HepG2 (cell line): Measurements from ENCODE around the gene MTTP. TPM values are rescaled to one million over a fixed set of nuclear protein-coding genes. Genes with fewer than 3 reads are reported as not detected.

ENCODE experiments used
- ATF7 ChIP-seq, 2 experiments: fragments of 450-650 bp in 1 of 2; sonication (generic) in 1 of 2; formaldehyde crosslinking in 1 of 2; IDR thresholded peaks; 2 replicates each; pipeline versions ENCODE4 v1.4.0 to v1.6.1; 2016 to 2020; ENCODE audit warnings: antibody characterized with exemption in 1 of 2, mild to moderate bottlenecking in 1 of 2, missing genetic modification reagents in 1 of 2
- DRAP1 ChIP-seq: IDR thresholded peaks from 2 replicates; pipeline ENCODE4 v1.6.1; 2016; ENCODE audit warnings: missing genetic modification reagents, missing compliant biosample characterization
- EHMT2 ChIP-seq: fragments of 200-600 bp; sonication (generic); IDR thresholded peaks from 2 replicates; pipeline ENCODE4 v1.7.0; 2017; ENCODE audit warnings: antibody characterized with exemption, low read depth, low read length, borderline replicate concordance
- FOXJ3 ChIP-seq: sonication (generic); formaldehyde crosslinking; IDR thresholded peaks from 2 replicates; pipeline ENCODE4 v1.4.0; 2020; ENCODE audit warnings: missing genetic modification reagents, mild to moderate bottlenecking, borderline replicate concordance
- FOXP1 ChIP-seq, 2 experiments: fragments of 450-650 bp in 1 of 2; IDR thresholded peaks; 2 replicates each; pipeline ENCODE4 v1.6.1; 2017 to 2018; ENCODE audit warnings: antibody characterized with exemption in 1 of 2
- HES4 ChIP-seq: sonication (generic); formaldehyde crosslinking; IDR thresholded peaks from 2 replicates; pipeline ENCODE4 v1.9.0; 2021; ENCODE audit warnings: mild to moderate bottlenecking, missing genetic modification reagents, borderline replicate concordance
- LBX2 ChIP-seq: sonication (generic); formaldehyde crosslinking; IDR thresholded peaks from 2 replicates; pipeline ENCODE4 v1.5.0; 2020; ENCODE audit warnings: missing genetic modification reagents, mild to moderate bottlenecking, borderline replicate concordance
- MATR3 ChIP-seq: sonication (generic); formaldehyde crosslinking; IDR thresholded peaks from 2 replicates; pipeline ENCODE4 v1.4.0; 2020; ENCODE audit warnings: missing genetic modification reagents
- MED8 ChIP-seq: sonication (generic); formaldehyde crosslinking; IDR thresholded peaks from 2 replicates; pipeline ENCODE4 v1.8.1; 2023; ENCODE audit warnings: mild to moderate bottlenecking, missing genetic modification reagents; ENCODE audit not compliant: insufficient replicate concordance
- MEF2D ChIP-seq: sonication (generic); formaldehyde crosslinking; IDR thresholded peaks from 2 replicates; pipeline ENCODE4 v1.5.1; 2020; ENCODE audit warnings: mild to moderate bottlenecking, missing genetic modification reagents
- NCOA1 ChIP-seq: sonication (generic); formaldehyde crosslinking; IDR thresholded peaks from 2 replicates; pipeline ENCODE4 v1.9.0; 2021; ENCODE audit warnings: missing genetic modification reagents
- NR1H2 ChIP-seq: sonication (generic); formaldehyde crosslinking; IDR thresholded peaks from 2 replicates; pipeline ENCODE4 v1.8.1; 2022; ENCODE audit warnings: low read depth, missing genetic modification reagents, borderline replicate concordance
- PAXIP1 ChIP-seq: sonication (generic); formaldehyde crosslinking; conservative IDR thresholded peaks from 2 replicates; pipeline ENCODE4 v1.4.0; 2020; ENCODE audit warnings: mild to moderate bottlenecking, missing genetic modification reagents, moderate library complexity
- SIX1 ChIP-seq: sonication (generic); formaldehyde crosslinking; IDR thresholded peaks from 2 replicates; pipeline ENCODE4 v1.4.0; 2020; ENCODE audit warnings: missing genetic modification reagents, borderline replicate concordance
- SOX13 ChIP-seq, 3 experiments: fragments of 450-650 bp in 1 of 3; sonication (generic) in 1 of 3; formaldehyde crosslinking in 1 of 3; IDR thresholded peaks in 2 of 3; conservative IDR thresholded peaks in 1 of 3; 2 replicates each; pipeline versions ENCODE4 v1.5.0 to v1.6.1; 2016 to 2020; ENCODE audit warnings: antibody characterized with exemption in 1 of 3, mild to moderate bottlenecking in 1 of 3, missing compliant biosample characterization in 1 of 3, missing genetic modification reagents in 1 of 3, moderate library complexity in 1 of 3
- TFDP2 ChIP-seq: sonication (generic); formaldehyde crosslinking; IDR thresholded peaks from 2 replicates; pipeline ENCODE4 v1.4.0; 2020; ENCODE audit warnings: missing genetic modification reagents
- ZNF143 ChIP-seq: sonication (generic); formaldehyde crosslinking; IDR thresholded peaks from 2 replicates; pipeline ENCODE4 v1.4.0; 2020; ENCODE audit warnings: missing genetic modification reagents
- ZNF775 ChIP-seq: sonication (generic); formaldehyde crosslinking; IDR thresholded peaks from 2 replicates; pipeline ENCODE4 v1.4.0; 2020; ENCODE audit warnings: missing genetic modification reagents, mild to moderate bottlenecking, moderate library complexity, borderline replicate concordance
- ZNF83 ChIP-seq: sonication (generic); formaldehyde crosslinking; IDR thresholded peaks from 2 replicates; pipeline ENCODE4 v1.4.0; 2020; ENCODE audit warnings: missing genetic modification reagents, mild to moderate bottlenecking, borderline replicate concordance
- polyA plus RNA-seq, 8 experiments: library from polyadenylated mRNA; depleted of rRNA in 3 of 8; stranded (reverse) in 7 of 8; unstranded in 1 of 8; fragments of >200 nt; fragmentation: Illumina TruSeq in 4 of 8; extraction: Trizol in 4 of 8; gene quantifications; 2 replicates each; pipeline versions ENCODE4 v1.2.1 to v1.2.3, GENCODE V29; 2011 to 2016; ENCODE audit warnings: low read depth in 4 of 8, missing spikeins in 1 of 8, mixed read lengths in 1 of 8; ENCODE audit not compliant: insufficient read depth in 1 of 8
- total RNA-seq, 5 experiments: library from RNA; depleted of rRNA; stranded (reverse); fragments of >200 nt; fragmentation: Illumina TruSeq; extraction: Trizol; gene quantifications; 2 replicates each; pipeline ENCODE4 v1.2.3, GENCODE V29; 2016; ENCODE audit warnings: low read depth in 1 of 5
- TF ChIP-seq, protein P1 (sequence below): sonication (generic); formaldehyde crosslinking; conservative IDR thresholded peaks from 2 replicates; pipeline ENCODE4 v1.8.1; 2023; ENCODE audit warnings: missing genetic modification reagents

The MTTP gene
- total and polyA plus RNA-seq, 2 of the 13 experiments (the other 11 are each of a cell fraction or from before 2014, with no cell fraction given) = 84.7 to 102 TPM

DNA sequence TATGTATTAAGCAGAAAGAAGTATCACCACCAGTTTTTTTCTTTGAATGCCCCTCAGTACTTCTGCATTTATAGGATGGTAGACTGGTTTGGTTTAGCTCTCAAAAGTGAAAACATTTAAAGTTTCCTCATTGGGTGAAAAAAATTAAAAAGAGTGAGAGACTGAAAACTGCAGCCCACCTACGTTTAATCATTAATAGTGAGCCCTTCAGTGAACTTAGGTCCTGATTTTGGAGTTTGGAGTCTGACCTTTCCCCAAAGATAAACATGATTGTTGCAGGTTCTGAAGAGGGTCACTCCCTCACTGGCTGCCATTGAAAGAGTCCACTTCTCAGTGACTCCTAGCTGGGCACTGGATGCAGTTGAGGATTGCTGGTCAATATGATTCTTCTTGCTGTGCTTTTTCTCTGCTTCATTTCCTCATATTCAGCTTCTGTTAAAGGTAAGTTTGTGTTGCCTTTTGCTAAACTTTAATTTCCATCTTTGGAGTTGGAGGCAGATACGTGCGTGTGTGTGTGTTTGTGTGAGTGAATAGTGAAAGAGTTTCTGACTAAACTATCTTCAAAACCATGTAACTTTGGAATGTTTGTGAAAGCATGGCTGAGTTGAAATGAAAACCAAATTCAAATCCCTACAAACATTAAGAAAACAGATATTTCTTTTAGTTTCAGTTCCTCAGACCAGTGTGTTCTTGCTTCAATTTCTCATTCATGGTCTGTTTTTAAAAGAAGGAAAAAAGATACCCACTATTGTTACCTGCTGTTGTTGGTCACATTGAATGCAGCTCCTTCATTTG, at the start of gene MTTP (continued):
- no peak for TF ChIP-seq HES4 (CRISPR knock-in tag)
- TF ChIP-seq LBX2 = no peak
- TF ChIP-seq ZNF775 (CRISPR knock-in tag) = no peak
- TF ChIP-seq TFDP2 (CRISPR knock-in tag) = no peak
- TF ChIP-seq MATR3 (CRISPR knock-in tag) = no peak
- TF ChIP-seq SIX1 (CRISPR knock-in tag) = no peak
- no peak for TF ChIP-seq NCOA1 (CRISPR knock-in tag)
- TF ChIP-seq, protein P1, sequence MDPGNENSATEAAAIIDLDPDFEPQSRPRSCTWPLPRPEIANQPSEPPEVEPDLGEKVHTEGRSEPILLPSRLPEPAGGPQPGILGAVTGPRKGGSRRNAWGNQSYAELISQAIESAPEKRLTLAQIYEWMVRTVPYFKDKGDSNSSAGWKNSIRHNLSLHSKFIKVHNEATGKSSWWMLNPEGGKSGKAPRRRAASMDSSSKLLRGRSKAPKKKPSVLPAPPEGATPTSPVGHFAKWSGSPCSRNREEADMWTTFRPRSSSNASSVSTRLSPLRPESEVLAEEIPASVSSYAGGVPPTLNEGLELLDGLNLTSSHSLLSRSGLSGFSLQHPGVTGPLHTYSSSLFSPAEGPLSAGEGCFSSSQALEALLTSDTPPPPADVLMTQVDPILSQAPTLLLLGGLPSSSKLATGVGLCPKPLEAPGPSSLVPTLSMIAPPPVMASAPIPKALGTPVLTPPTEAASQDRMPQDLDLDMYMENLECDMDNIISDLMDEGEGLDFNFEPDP (CRISPR knock-in tag) = no peak
- TF ChIP-seq NR1H2 (CRISPR knock-in tag) = no peak
- TF ChIP-seq ZNF143 = no peak
- TF ChIP-seq PAXIP1 = peak; percentile 97
- no peak for TF ChIP-seq MED8 (CRISPR knock-in tag)
- TF ChIP-seq FOXP1 (IDR thresholded peaks at IDR 0.05) = no peak
- TF ChIP-seq FOXP1 (CRISPR knock-in tag; IDR thresholded peaks at IDR 0.05) = peak; percentile 66; the same call in 1 of the 2 replicates
- TF ChIP-seq ATF7 (IDR thresholded peaks at IDR 0.05) = no peak
- TF ChIP-seq ATF7 (CRISPR knock-in tag; IDR thresholded peaks at IDR 0.05) = no peak
- TF ChIP-seq DRAP1 (CRISPR knock-in tag) = peak; percentile 59
- TF ChIP-seq ZNF83 (CRISPR knock-in tag) = no peak
- peak; percentile 49; the same call in 1 of the 2 replicates for TF ChIP-seq MEF2D
- no peak for TF ChIP-seq EHMT2
- peak; percentile 22; the same call in 1 of the 2 replicates for TF ChIP-seq SOX13 (IDR thresholded peaks at IDR 0.05)
- peak in 1 of 2 experiments; percentile 64; a peak in 2 of 4 replicates for TF ChIP-seq SOX13 (CRISPR knock-in tag; conservative IDR thresholded peaks at IDR 0.05 in 1 of 2, IDR thresholded peaks at IDR 0.05 in 1 of 2)
- TF ChIP-seq FOXJ3 (CRISPR knock-in tag) = peak; percentile 69
